Retina (tissue), 1 donor: Measurements from ENCODE around the gene ASMTL.
"Not testable (repeated sequence)": the region's sequence is repeated elsewhere in the genome, so short reads cannot be mapped to it uniquely, and the experiment has no call there.

ENCODE experiments used
- DNase-seq: peaks from one replicate; pipeline ENCODE4 v3.0.0-alpha.2; 2016

The ASMTL gene

GRCh38 chrX:1385253-1386223, 67.2 kb downstream of the ASMTL start:
- no peak for DNase-seq

- no peak for DNase-seq
Observed at GRCh38 chrX:1384658-1385252, 68.0 kb downstream of the ASMTL start.

DNA sequence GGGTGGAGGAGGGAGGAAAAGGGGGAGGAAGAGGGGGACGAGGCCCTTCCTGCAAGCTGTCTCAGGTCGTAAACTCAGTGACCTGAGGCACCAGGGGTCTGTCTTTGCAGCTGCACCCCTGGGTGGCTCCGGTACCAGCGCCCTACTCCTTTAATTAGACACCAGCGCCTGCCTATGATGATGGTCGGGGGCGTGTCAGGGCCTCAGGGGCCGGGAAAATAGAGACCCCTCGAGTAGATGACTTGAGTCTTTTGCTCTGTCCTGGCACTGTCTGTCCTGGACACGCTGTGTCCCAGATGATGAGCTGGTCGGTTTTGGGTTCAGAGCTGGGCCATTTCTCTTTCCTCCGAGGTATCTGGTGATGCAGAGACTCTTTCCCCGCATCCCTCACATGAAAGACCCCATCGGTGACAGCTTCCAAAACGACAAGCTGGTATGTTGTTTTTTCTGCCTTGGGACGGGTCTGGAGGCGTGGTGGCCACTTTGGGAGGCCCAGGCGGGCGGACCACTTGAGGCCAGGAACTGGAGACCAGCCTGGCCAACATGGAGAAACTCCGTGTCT, 72.0 kb downstream of the ASMTL start:
- DNase-seq = no peak

- DNase-seq = no peak
Observed at GRCh38 chrX:1378306-1378759, 74.4 kb downstream of the ASMTL start.

GRCh38 chrX:1368385-1368698, 84.4 kb downstream of the ASMTL start:
- no peak for DNase-seq

- DNase-seq = not testable (repeated sequence)
Observed at GRCh38 chrX:1366363-1366762, 86.3 kb downstream of the ASMTL start.

GRCh38 chrX:1361910-1362309, 90.8 kb downstream of the ASMTL start:
- DNase-seq = no peak

- DNase-seq = no peak
Observed at GRCh38 chrX:1361275-1361674, 91.4 kb downstream of the ASMTL start.

- no peak for DNase-seq
Observed at GRCh38 chrX:1360171-1360570, 92.5 kb downstream of the ASMTL start.

DNA sequence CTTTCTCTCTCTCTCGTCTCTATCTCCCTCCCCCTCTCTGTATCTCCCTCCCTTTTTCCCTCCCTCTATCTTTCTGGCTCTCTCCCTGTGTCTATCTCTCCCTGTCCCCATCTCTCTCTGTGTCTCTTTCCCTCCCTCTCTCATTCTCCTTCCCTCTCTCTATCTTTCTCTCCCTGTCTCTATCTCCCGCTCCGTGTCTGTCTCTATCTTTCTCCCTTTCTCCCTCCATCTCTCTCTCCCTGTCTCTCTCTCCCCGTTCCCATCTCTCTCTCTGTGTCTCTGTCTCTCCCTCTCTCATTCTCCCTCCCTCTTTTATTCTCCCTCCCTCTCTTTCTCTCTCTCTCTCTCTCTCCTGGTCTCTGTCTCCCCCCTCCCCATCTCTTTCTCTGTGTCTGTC, 93.2 kb downstream of the ASMTL start:
- DNase-seq = no peak

DNA sequence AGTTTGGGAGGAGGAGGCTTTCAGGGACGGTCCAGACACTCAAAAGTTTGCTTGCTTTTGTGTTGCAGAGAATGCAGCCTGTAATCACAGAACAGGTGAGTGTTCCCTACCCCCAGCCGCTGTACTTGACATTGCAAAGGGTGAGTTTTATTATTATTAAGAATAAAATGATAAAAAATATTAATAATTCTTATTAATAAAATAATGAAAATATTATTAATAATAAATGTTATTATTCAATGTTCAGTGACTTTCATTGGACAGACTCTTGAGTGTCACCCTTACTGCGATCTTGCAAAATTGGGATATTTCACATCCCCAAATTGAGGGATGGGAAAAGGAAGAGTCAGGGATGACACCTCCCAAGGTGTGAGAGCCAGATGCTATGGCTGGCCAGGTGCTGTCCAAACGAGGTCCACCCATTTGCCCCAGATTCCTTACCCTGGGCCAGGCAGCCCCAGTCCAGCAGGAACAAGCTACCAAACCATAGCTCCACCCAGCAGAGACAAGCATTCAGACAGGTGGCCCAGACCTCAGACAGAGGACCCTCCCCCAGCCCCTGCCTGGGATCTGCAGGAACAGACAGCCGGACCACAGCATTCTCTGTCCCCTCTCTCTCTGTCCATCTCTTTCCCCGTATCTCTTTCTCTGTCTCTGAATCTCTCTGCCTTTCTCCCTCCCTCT, 93.8 kb downstream of the ASMTL start:
- no peak for DNase-seq

GRCh38 chrX:1357993-1358392, 94.7 kb downstream of the ASMTL start:
- no peak for DNase-seq

DNA sequence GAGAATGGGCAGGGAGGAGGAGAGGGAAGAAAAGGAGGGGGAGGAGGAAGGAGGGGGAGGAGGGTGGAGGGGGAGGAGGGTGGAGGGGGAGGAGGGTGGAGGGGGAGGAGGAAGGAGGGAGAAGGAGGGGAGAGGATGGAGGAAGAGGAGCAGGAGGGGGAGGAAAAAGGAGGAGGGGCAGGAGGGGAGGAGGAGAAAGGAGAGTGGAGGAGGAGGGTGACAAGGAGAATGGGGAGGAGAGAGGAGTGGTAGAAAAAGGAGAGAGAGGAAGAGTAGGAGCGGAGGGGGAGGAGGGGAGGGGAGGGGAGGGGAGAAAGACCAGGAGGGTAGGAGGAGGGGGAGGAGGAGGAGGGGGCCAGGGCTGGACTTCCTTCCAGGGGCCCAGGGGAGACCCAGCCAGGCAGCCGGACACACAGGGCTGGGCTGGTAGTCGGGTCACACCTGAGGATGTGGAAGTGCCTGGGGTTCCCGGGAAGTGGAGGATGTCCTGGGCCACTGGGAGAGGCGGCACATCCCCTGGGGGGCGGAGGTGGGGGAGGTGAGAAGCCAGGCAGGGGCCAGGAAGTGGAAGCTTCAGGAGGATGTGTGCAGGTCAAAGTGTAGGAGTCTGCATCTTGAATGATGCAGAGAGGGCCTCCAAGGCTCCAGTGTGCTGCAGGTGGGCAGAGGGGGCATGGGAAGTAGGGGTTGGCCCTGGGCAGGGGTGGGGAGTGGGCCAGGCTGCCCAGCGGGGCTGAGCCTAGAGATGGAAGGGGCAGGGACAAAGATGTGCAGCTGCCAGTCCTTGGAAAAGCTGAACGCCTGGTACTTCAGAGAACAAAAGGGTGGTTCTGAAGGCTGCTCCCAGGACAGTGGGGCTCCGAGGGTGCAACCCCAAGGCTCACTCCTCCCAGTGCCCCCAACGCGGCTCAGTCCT, 97.3 kb downstream of the ASMTL start:
- no peak for DNase-seq

- DNase-seq = no peak
Observed at GRCh38 chrX:1354036-1355019, 98.4 kb downstream of the ASMTL start.
